ENCODE results near the gene UBR7.

The UBR7 gene

DNA sequence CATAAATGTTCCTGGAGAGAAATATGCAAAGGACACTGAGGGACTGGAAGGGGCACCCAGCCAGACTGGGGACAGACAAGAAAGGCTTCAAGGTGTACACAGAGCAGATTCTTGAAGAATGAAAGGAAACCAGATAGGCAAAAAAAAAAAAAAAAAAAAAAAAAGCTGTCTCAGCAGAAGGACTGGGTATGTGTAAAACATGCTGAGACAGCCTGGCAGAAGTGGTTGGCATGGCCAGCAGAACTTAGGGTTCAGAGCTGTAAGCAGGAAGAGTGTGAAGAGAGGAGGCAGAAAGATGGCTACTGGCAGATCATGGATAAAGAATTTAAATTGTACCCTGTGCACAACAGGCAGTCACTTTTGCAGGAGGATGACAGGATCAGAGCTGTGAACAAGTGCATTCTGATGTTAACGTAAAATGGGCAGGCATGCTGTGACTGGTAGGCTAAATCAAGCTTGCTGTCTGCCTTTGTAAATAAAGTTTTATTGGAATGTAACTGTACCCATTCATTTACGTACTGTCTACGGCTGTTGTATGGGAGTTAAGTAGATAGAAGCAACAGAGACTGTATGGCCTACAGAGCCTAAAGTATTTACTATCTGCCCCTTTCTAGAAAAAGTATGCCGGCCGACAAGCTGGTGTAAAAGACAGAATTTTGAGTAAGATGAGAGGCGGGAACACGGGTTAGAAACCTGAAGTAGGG lies 42.2 kb downstream of the UBR7 start:
- DNase-seq (ENCODE audit: low read depth, low spot score) = no peak

DNA sequence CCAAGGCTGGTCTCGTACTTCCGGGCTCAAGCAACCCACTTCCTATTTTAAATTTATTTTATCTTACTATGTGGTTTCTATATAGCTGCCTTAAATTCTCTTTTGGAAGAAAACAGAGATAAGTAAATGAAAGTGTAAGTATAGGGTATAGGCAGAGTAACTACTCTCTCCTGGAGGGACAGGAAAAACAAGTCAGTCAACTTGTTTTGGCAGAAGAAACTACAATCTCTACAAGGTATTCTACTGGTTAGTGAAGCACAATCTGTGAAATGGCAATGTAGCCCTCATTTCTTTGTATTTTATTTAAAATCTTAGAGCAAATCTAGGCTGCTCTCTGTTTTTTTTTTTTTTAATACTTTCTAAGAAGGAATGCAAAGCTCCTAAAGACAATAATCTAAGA lies 55.4 kb downstream of the UBR7 start:
- DNase-seq (ENCODE audit: low read depth, low spot score) = no peak

DNA sequence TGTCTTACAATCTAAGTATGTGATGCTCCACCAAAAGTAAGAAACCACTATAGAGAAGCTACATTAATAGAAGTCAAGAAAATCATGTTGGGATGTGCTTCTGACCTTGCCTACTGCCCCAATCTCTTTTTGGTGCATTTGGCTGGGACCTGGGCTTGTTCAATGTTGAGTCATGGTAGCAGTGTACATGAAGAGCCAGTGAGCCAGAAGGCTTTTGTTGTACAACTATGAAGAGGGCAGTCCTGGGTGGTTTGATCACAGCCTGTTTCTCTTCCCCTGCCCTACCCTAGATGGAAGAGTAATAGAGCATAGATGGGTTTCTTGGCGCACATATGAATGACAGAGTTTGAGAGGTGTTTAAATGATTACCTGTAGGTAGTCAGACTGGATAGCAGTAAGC lies 56.4 kb downstream of the UBR7 start:
- DNase-seq (ENCODE audit: low read depth, low spot score) = no peak

DNA sequence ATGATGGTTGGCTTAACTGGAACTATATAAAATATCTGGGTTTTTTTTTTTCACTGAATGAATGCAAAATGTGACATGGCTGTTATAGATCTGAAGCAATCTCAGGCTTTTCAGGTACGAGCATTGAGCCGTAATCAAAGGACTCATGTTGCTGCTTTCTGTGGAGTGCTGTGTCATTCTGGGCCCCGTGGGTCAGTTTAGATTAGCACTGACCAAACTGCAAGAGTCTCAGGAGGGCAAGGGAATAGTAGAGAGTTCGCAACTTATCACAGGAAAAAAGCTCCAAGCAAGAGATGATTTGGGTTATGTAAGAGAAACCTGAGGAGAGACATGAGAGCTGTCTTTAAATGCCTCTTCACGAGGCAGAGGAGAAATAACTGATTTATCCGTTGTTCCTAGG lies 59.1 kb downstream of the UBR7 start:
- no peak for DNase-seq (ENCODE audit: low read depth, low spot score)

DNA sequence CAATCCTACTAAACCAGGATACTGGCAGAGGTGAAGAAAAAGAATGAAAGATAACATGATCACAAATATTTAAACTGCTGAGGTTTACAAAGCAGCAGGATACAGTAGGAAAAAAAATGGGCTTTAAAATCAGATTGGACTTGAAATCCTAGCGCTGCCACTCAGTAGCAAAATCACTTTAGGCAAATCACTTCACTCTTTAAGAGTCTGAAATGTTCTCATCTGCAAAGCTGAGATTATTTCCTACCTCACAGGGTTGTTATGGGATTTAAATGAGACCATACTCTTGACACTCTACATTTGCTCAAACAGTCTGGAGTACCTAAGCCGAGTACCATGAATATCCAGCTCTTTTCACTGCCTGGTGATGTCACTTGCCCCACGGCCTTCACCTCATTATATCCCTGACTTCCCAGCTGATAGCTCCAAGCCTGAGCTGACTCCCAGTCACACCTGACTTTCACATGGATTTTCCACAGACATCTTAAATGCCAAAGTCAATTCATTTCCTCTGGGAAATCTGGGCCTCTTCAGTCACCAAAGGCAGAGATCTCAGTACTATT lies 60.2 kb downstream of the UBR7 start:
- no peak for DNase-seq (ENCODE audit: low read depth, low spot score)

DNA sequence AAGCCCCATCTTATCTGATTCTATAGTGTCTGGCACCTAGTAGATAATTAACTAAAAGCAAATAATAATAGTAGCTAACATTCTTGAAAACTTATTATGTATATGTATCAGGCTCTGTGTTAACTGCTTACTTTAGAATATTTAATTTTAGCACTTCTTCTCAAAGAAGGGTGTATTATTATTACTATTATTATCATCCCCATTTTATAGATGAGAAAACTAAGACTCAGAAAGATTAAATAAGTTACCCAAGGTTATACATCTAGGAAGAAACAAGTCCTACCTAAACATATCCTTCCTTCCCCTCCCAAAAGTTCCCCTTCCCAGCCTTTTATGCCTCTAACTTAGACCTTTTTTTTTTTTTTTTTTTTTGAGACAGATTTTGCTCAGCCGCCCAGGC lies 61.4 kb downstream of the UBR7 start:
- DNase-seq (ENCODE audit: low read depth, low spot score) = no peak

DNA sequence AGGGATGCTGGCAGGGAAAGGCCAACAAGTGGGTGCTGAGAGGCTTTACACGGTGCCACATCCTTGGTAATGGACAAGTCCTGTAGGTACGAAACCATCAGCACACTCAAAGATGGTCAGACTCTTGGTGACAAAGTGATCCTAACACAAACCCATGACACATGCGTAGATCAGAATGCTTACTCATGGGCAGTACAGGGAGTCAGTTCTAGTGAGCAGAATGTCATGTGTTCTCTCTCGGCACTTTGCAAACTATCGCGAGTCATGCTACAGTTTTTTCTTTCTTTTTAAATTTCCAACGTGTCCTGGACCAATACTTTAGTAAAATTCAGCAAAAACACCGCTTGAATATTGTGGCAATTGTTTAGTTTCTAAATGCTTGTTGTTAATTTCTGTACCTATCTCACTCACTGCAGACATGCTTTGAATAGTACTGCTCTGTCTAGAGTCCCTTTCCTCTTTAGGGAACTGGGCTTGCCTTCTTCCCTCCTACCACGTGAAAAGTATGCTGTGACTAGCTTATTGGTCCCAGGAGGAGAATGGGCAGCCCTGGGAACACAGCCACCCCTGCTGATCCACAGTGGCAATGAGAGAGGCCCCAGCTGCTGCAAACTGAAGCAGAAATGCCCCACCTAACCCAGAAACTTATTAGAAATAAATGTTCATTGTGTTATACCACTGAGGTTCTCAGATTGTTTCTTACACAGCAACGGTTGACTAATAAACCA lies 62.4 kb downstream of the UBR7 start:
- DNase-seq (ENCODE audit: low read depth, low spot score) = no peak

DNA sequence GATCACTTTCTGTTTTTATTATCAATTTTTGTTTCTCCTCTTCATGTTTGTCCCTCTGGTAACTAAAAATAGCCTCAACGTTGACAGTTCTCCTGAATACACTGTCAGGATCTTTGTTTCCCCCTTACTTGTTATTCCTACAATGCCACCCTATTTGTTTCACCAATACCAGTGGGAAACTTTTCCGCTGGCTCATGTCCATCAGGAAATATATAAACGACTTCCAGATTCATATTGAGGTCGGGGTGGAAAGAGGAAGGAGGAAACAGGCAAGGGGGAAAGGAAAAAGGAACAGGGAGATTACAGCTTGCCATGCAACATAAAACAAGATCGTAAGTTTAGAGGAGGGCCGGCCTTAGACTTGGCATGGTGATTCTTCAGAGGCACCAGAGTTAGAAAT lies 64.1 kb downstream of the UBR7 start:
- DNase-seq (ENCODE audit: low read depth, low spot score) = no peak

DNA sequence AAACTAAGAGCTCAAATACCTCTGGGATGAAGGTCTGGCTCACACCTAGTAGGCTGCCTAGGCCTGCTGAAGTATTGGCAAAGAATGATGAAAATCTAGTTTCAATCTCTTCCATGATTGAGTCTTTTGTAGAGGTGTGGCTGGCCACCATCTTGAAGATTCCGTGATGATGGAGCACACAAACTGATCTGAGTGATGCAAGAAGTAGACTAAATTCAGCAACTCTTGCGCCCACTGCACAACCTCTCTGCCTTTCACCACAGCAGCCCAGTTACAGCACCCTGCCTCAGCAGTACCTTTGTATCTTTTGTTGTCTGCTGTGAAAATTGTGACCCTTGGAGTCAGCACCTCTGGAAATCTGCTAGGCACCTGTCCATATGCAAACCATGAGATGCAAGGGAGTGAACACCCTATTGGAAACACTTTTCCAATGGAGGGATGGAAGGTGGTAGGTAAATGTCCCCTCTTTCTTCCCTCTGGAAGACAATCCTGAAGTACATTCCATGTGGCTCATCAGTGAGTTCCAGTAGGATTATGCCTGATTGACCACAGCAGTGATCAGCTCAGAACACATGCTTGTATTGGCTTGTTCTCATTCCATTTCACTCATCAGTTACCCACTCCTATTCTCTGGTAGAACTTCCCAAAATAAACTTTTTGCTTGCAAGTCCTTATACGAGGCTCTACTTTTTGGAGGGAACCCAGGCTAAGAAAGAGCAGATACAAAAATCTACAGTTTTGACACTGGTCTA lies 67.2 kb downstream of the UBR7 start:
- DNase-seq (ENCODE audit: low read depth, low spot score) = no peak

DNA sequence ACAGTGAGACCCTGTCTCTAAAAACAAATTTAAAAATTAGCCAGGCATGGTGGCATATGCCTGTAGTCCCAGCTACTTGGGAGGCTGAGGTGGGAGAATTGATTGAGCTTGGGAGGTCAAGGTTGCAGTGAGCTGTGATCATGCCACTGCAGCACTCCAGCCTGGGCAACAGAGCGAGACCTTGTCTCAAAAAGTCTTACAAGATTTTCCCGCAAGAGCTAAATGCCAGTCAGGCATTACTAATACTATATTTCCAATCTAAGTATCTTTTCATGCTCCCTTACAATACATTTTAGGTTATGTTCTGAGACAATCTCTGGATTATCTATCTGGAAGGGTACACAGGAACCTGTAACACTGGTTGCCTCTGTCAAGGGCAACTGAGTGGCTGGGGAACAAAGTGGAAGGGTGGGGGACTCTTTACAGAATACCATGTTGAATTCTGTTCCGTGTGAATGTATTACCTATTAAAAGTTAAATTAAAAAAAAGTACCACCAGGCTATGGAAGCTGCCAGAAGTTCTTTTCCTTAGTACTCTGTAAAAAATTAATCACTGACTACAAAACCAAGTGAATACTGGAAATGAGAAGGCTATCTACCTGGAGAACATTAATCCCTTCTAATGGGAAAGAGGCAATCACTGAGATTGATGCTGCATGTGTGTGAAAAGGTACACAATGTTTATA lies 69.1 kb downstream of the UBR7 start:
- no peak for DNase-seq (ENCODE audit: low read depth, low spot score)

Data from ELF-1 (cell line).